Caco-2 (cell line): ENCODE measurements around the gene ECEL1. TPM values are rescaled to one million over a fixed set of nuclear protein-coding genes. Genes with fewer than 3 reads are reported as not detected.

ENCODE experiments used
- BruUV-seq: library from RNA; stranded (reverse); fragments of 400-500 nt; replicated peaks from 2 replicates; lab custom pipeline; 2021; lab: Mats Ljungman, UMichigan
- CTCF ChIA-PET: fragments of 300-600 bp; sonication (Branson Sonifier 250); formaldehyde crosslinking; loops from one replicate; lab custom pipeline; 2022; ENCODE audit warnings: antibody characterized with exemption; lab: Charles Lee
- POLR2A ChIA-PET: fragments of 300-600 bp; sonication (Branson Sonifier 250); formaldehyde crosslinking; loops from one replicate; lab custom pipeline; 2022; ENCODE audit warnings: antibody characterized with exemption; lab: Charles Lee
- DNase-seq, 2 experiments: peaks; one replicate each; pipeline versions ENCODE4 v3.0.0 to v3.0.0-alpha.2; 2020 to 2022
- H3K27me3 ChIP-seq: replicated peaks from 2 replicates; pipeline ENCODE4 v1.6.0; 2011; ENCODE audit warnings: low read length; ENCODE audit not compliant: control insufficient read depth, insufficient read depth
- H3K36me3 ChIP-seq: 2 replicates; pipeline ENCODE4 v1.5.1; 2011; ENCODE audit warnings: low read length; ENCODE audit not compliant: control insufficient read depth, insufficient read depth
- H3K4me1 ChIP-seq: fragments of 250-450 bp; sonication (Bioruptor Pico); 2 replicates; pipeline ENCODE4 v1.5.1; 2020; ENCODE audit warnings: mild to moderate bottlenecking
- H3K4me3 ChIP-seq: 2 replicates; pipeline ENCODE4 v1.5.1; 2011; ENCODE audit warnings: low read depth, mild to moderate bottlenecking, control low read depth, low read length
- H3K9me3 ChIP-seq: fragments of 250-450 bp; sonication (Bioruptor Pico); 2 replicates; pipeline ENCODE4 v1.5.1; 2020; ENCODE audit warnings: mild to moderate bottlenecking, moderate library complexity
- H3K27ac Mint-ChIP-seq: one replicate; pipeline ENCODE4 v1.8.0; 2022; ENCODE audit warnings: mixed read lengths; ENCODE audit not compliant: unreplicated experiment
- H3K27me3 Mint-ChIP-seq: one replicate; pipeline ENCODE4 v1.8.0; 2022; ENCODE audit warnings: mixed read lengths; ENCODE audit not compliant: insufficient read depth, unreplicated experiment
- H3K36me3 Mint-ChIP-seq: one replicate; pipeline ENCODE4 v1.8.0; 2022; ENCODE audit warnings: mild to moderate bottlenecking, mixed read lengths; ENCODE audit not compliant: insufficient read depth, unreplicated experiment
- H3K4me1 Mint-ChIP-seq: one replicate; pipeline ENCODE4 v1.8.0; 2022; ENCODE audit warnings: low read depth, mixed read lengths; ENCODE audit not compliant: unreplicated experiment
- H3K4me3 Mint-ChIP-seq: one replicate; pipeline ENCODE4 v1.8.0; 2022; ENCODE audit warnings: mild to moderate bottlenecking, moderate library complexity, mixed read lengths; ENCODE audit not compliant: unreplicated experiment
- H3K9me3 Mint-ChIP-seq: one replicate; pipeline ENCODE4 v1.8.0; 2022; ENCODE audit warnings: mixed read lengths; ENCODE audit not compliant: unreplicated experiment
- CTCF ChIP-seq, 2 experiments: fragments of 200-600 bp in 1 of 2; IDR thresholded peaks; 1 replicate in 1 of 2; 2 replicates in 1 of 2; pipeline versions ENCODE4 v1.5.1 to v1.8.0; 2011 to 2022; ENCODE audit warnings: antibody characterized with exemption in 1 of 2, control low read depth in 1 of 2, inconsistent platforms in 1 of 2, low read depth in 1 of 2, low read length in 1 of 2, mild to moderate bottlenecking in 1 of 2, moderate library complexity in 1 of 2; ENCODE audit not compliant: insufficient read depth in 1 of 2, severe bottlenecking in 1 of 2, unreplicated experiment in 1 of 2
- intact Hi-C: fragments of 100-400 bp; cut with micrococcal nuclease; formaldehyde crosslinking; loops from one replicate; pipeline ENCODE4 v1.10.0; 2022; ENCODE audit not compliant: unreplicated experiment
- total RNA-seq: library from RNA; stranded (reverse); gene quantifications from 2 replicates; pipeline ENCODE4 v1.2.3, GENCODE V29; 2022

The ECEL1 gene
- total RNA-seq, 1 experiment from 2014 or later = 6.4 TPM

GRCh38 chr2:232523682-232524597 lies 36.3 kb upstream of the ECEL1 start:
- Mint-ChIP-seq H3K9me3 (no peaks in the 10 kb centered on the region), H3K27me3 (no peaks in the 10 kb centered on the region), H3K4me3 (no peak overlapping the region), H3K27ac (no peak overlapping the region), H3K4me1 (no peaks in the 10 kb centered on the region), H3K36me3 (peaks cover 6% of the 10 kb centered on the region)
- ChIA-PET POLR2A (no interaction called here), CTCF (interaction anchor here (0.6 kb wide), 1 partner anchor 10 kb away, joined by 3 read pairs; no protein-coding TSS in a partner anchor)
- no peak for DNase-seq
- H3K4me3 ChIP-seq = no peak overlapping the region
- no TSS peak for BruUV-seq
- H3K4me1 ChIP-seq = no peaks in the 10 kb centered on the region
- no peak for TF ChIP-seq CTCF (IDR thresholded peaks at IDR 0.05; ENCODE audit: insufficient read depth in 1 of 2, low read depth in 1 of 2, low read length in 1 of 2, severe bottlenecking in 1 of 2, unreplicated experiment in 1 of 2)
- H3K9me3 ChIP-seq = no peaks in the 10 kb centered on the region
- no peaks in the 10 kb centered on the region for H3K27me3 ChIP-seq
- H3K36me3 ChIP-seq = no peaks in the 10 kb centered on the region
- intact Hi-C loops = loop anchor here (5.0 kb wide), 1 partner anchor 82 kb away; no protein-coding TSS in a partner anchor

GRCh38 chr2:232523402-232523681 lies 35.7 kb upstream of the ECEL1 start:
- POLR2A ChIA-PET = no interaction called here
- Histone ChIP-seq H3K9me3 (no peaks in the 10 kb centered on the region), H3K36me3 (no peaks in the 10 kb centered on the region), H3K4me1 (no peaks in the 10 kb centered on the region), H3K4me3 (no peak overlapping the region), H3K27me3 (no peaks in the 10 kb centered on the region)
- no peak for DNase-seq
- Mint-ChIP-seq H3K27me3 (no peaks in the 10 kb centered on the region), H3K36me3 (peaks cover 6% of the 10 kb centered on the region), H3K4me1 (no peaks in the 10 kb centered on the region), H3K4me3 (no peak overlapping the region), H3K9me3 (no peaks in the 10 kb centered on the region), H3K27ac (no peak overlapping the region)
- BruUV-seq = no TSS peak
- intact Hi-C loops = loop anchor here (5.0 kb wide), 1 partner anchor 81 kb away; no protein-coding TSS in a partner anchor
- TF ChIP-seq CTCF (IDR thresholded peaks at IDR 0.05; ENCODE audit: insufficient read depth in 1 of 2, low read depth in 1 of 2, low read length in 1 of 2, severe bottlenecking in 1 of 2, unreplicated experiment in 1 of 2) = no peak
- CTCF ChIA-PET = no interaction called here

- Mint-ChIP-seq H3K36me3 (peaks cover 6% of the 10 kb centered on the region), H3K4me3 (no peak overlapping the region), H3K4me1 (no peaks in the 10 kb centered on the region), H3K9me3 (no peaks in the 10 kb centered on the region), H3K27me3 (no peaks in the 10 kb centered on the region), H3K27ac (no peak overlapping the region)
- TF ChIP-seq CTCF (IDR thresholded peaks at IDR 0.05; ENCODE audit: insufficient read depth in 1 of 2, low read depth in 1 of 2, low read length in 1 of 2, severe bottlenecking in 1 of 2, unreplicated experiment in 1 of 2) = no peak
- ChIA-PET CTCF (interaction anchor here (0.6 kb wide), 1 partner anchor 368 kb away, joined by 6 read pairs; no protein-coding TSS in a partner anchor), POLR2A (no interaction called here)
- Histone ChIP-seq H3K4me3 (no peak overlapping the region; the same call in 1 of the 2 replicates), H3K36me3 (no peaks in the 10 kb centered on the region), H3K9me3 (no peaks in the 10 kb centered on the region), H3K4me1 (no peaks in the 10 kb centered on the region), H3K27me3 (no peaks in the 10 kb centered on the region)
- no peak for DNase-seq
- intact Hi-C loops = loop anchor here (5.0 kb wide), 1 partner anchor 81 kb away; no protein-coding TSS in a partner anchor
- BruUV-seq = no TSS peak
Measured at GRCh38 chr2:232522623-232523401, 35.2 kb upstream of the ECEL1 start.
